HAP-1 (cell line): ENCODE results near the gene TACO1.

Experiments used
- DNase-seq, 2 experiments: peaks; one replicate each; pipeline ENCODE4 v3.0.0-alpha.2; 2016 to 2020; ENCODE audit warnings: low spot score in 2 of 2
- H3K27me3 ChIP-seq: fragments of 250-450 bp; sonication (Bioruptor Pico); 2 replicates; pipeline ENCODE4 v1.5.1; 2020; ENCODE audit warnings: low read depth, mild to moderate bottlenecking, moderate library complexity
- H3K36me3 ChIP-seq: fragments of 250-450 bp; sonication (Bioruptor Pico); replicated peaks from 2 replicates; pipeline ENCODE4 v1.5.1; 2020; ENCODE audit warnings: mild to moderate bottlenecking
- H3K4me1 ChIP-seq: fragments of 250-450 bp; sonication (Bioruptor Pico); 2 replicates; pipeline ENCODE4 v1.5.1; 2020; ENCODE audit warnings: mild to moderate bottlenecking
- H3K4me3 ChIP-seq: fragments of 250-450 bp; sonication (Bioruptor Pico); 2 replicates; pipeline ENCODE4 v1.5.1; 2020; ENCODE audit warnings: mild to moderate bottlenecking, moderate library complexity
- H3K9me3 ChIP-seq: fragments of 250-450 bp; sonication (Bioruptor Pico); 2 replicates; pipeline ENCODE4 v1.5.1; 2020; ENCODE audit warnings: mild to moderate bottlenecking, moderate library complexity
- in situ Hi-C: fragments of 300-500 bp; cut with MboI; formaldehyde crosslinking; loops from 3 replicates; pipeline ENCODE4 v1.14.3; 2020; ENCODE audit warnings: low sequenced_read_pairs, inconsistent platforms, mixed read lengths

TACO1 gene

DNA sequence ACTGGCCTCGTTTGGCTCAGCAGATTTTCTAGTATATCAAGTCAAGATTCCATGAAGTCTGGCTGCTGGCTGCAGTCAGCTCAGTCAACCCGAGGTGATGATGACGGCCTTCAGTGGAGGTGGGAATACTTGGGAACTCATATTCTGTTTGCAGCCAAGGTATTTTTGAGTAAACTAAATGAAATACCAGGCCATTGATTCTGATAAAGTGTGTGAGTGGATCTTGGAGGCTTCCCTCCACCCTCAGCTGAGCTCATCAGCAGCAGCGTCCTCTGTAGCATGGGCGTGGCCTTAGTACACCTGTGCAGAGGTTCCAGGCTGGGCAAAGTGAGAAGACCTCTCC is 22.0 kb upstream of the TACO1 start:
- in situ Hi-C loops = no loop called here
- Histone ChIP-seq H3K4me1 (no peaks in the 10 kb centered on the region), H3K36me3 (peaks cover 31% of the 10 kb centered on the region), H3K27me3 (no peaks in the 10 kb centered on the region), H3K9me3 (no peaks in the 10 kb centered on the region), H3K4me3 (no peak overlapping the region)
- no peak for DNase-seq

DNA sequence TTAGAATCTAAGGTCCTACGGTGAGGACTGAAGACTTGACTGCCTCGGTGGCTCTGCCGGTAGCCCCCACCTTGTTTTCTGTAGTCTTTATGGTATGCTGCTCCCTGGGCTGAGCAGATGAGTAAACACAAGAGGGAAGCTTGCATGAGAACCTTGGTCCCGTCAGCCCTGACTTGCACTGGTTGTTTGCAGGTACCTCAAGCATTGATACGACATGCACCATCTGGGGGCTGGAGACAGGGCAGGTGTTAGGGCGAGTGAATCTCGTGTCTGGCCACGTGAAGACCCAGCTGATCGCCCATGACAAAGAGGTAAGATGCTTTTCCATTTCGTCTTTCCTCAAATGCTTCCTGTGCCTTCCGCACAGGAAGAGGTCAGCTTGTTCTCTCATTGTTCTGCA is 21.1 kb upstream of the TACO1 start:
- in situ Hi-C loops = no loop called here
- peaks cover 37% of the 10 kb centered on the region for H3K36me3 ChIP-seq

GRCh38 chr17:63587770-63588169 is 12.9 kb upstream of the TACO1 start:
- Histone ChIP-seq H3K36me3 (peaks cover 73% of the 10 kb centered on the region), H3K9me3 (no peaks in the 10 kb centered on the region), H3K27me3 (no peaks in the 10 kb centered on the region), H3K4me3 (no peak overlapping the region), H3K4me1 (no peaks in the 10 kb centered on the region)
- no peak for DNase-seq
- in situ Hi-C loops = no loop called here

More for the DNA sequence above, 21.1 kb upstream of the TACO1 start:
- H3K27me3 ChIP-seq = no peaks in the 10 kb centered on the region
- H3K9me3 ChIP-seq = no peaks in the 10 kb centered on the region
- H3K4me3 ChIP-seq = no peak overlapping the region
- H3K4me1 ChIP-seq = no peaks in the 10 kb centered on the region
- peak in 1 of 2 experiments; percentile 21 for DNase-seq

- Histone ChIP-seq H3K27me3 (no peaks in the 10 kb centered on the region), H3K4me3 (no peak overlapping the region), H3K4me1 (no peaks in the 10 kb centered on the region), H3K36me3 (peaks cover 63% of the 10 kb centered on the region), H3K9me3 (no peaks in the 10 kb centered on the region)
- no peak for DNase-seq
- in situ Hi-C loops = no loop called here
Observed at GRCh38 chr17:63588797-63589196, 11.9 kb upstream of the TACO1 start.

GRCh38 chr17:63589646-63590045 is 11.0 kb upstream of the TACO1 start:
- in situ Hi-C loops = no loop called here
- Histone ChIP-seq H3K9me3 (no peaks in the 10 kb centered on the region), H3K4me1 (no peaks in the 10 kb centered on the region), H3K27me3 (no peaks in the 10 kb centered on the region), H3K4me3 (no peak overlapping the region), H3K36me3 (peaks cover 57% of the 10 kb centered on the region)
- no peak for DNase-seq

- Histone ChIP-seq H3K4me3 (no peak overlapping the region), H3K36me3 (peaks cover 36% of the 10 kb centered on the region), H3K4me1 (no peaks in the 10 kb centered on the region), H3K9me3 (no peaks in the 10 kb centered on the region), H3K27me3 (no peaks in the 10 kb centered on the region)
- in situ Hi-C loops = no loop called here
- no peak for DNase-seq
Observed at GRCh38 chr17:63592797-63593196, 7.9 kb upstream of the TACO1 start.

- no peaks in the 10 kb centered on the region for H3K27me3 ChIP-seq
- no peaks in the 10 kb centered on the region for H3K9me3 ChIP-seq
- in situ Hi-C loops = no loop called here
- H3K4me3 ChIP-seq = no peak overlapping the region
- peaks cover 2% of the 10 kb centered on the region for H3K4me1 ChIP-seq
- no peak for DNase-seq
- H3K36me3 ChIP-seq = peaks cover 16% of the 10 kb centered on the region
Observed at GRCh38 chr17:63595132-63595531, 5.6 kb upstream of the TACO1 start.

DNA sequence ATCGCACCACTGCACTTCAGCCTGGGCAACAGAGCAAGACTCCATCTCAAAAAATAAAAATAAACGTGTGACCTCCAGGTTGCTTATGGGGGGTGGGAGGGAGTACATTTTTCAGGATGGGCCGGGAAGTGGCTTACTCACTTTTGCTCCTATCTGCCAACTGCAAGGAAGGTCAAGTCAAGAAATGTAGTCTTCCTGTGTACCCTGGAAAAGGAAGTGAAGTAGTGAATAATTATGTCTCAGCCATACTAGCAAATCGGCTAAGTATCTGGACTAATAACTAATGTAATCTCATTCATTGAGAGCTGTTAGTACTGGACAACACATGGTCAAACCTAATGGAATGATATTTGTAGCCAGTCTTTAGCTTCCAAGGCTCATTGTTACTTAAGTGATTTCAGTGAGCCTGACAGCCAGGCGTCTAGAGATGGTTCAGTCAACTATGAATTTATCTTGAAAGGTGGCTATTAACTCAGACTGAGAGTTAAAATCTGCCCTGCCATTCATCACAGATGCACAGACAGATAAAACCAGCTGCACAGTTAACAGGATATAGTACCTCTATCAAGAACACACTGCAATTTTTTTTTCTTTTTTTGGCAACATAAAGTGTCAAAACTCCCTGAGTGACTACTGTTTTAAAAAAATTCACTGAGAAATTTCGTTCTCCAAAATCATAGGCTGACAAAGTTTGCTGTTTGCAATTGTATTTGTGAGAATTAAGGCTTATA is 3.7 kb upstream of the TACO1 start:
- in situ Hi-C loops = no loop called here
- peaks cover 3% of the 10 kb centered on the region; the same call in 1 of the 2 replicates for H3K36me3 ChIP-seq
- DNase-seq = no peak
- H3K4me1 ChIP-seq = peaks cover 6% of the 10 kb centered on the region
- H3K27me3 ChIP-seq = no peaks in the 10 kb centered on the region
- H3K4me3 ChIP-seq = no peak overlapping the region
- no peaks in the 10 kb centered on the region for H3K9me3 ChIP-seq

- peaks cover 6% of the 10 kb centered on the region for H3K4me1 ChIP-seq
- no peak overlapping the region for H3K4me3 ChIP-seq
- no peaks in the 10 kb centered on the region for H3K27me3 ChIP-seq
- no peak for DNase-seq
- H3K9me3 ChIP-seq = no peaks in the 10 kb centered on the region
- peaks cover 7% of the 10 kb centered on the region; the same call in 1 of the 2 replicates for H3K36me3 ChIP-seq
- in situ Hi-C loops = no loop called here
Observed at GRCh38 chr17:63598281-63598680, 2.4 kb upstream of the TACO1 start.

GRCh38 chr17:63601439-63602371 is 1.0 kb downstream of the TACO1 start:
- peaks cover 37% of the 10 kb centered on the region for H3K36me3 ChIP-seq
- peaks cover 6% of the 10 kb centered on the region for H3K4me1 ChIP-seq
- H3K27me3 ChIP-seq = no peaks in the 10 kb centered on the region
- DNase-seq = no peak
- H3K9me3 ChIP-seq = no peaks in the 10 kb centered on the region
- in situ Hi-C loops = no loop called here
- H3K4me3 ChIP-seq = peak overlapping the region; percentile 95

GRCh38 chr17:63609816-63610573 is 9.3 kb downstream of the TACO1 start:
- Histone ChIP-seq H3K4me3 (no peak overlapping the region), H3K36me3 (peaks cover 41% of the 10 kb centered on the region), H3K9me3 (no peaks in the 10 kb centered on the region), H3K27me3 (no peaks in the 10 kb centered on the region), H3K4me1 (no peaks in the 10 kb centered on the region)
- DNase-seq = no peak
- in situ Hi-C loops = loop anchor here (5.0 kb wide), 1 partner anchor 188 kb away; no protein-coding TSS in a partner anchor

DNA sequence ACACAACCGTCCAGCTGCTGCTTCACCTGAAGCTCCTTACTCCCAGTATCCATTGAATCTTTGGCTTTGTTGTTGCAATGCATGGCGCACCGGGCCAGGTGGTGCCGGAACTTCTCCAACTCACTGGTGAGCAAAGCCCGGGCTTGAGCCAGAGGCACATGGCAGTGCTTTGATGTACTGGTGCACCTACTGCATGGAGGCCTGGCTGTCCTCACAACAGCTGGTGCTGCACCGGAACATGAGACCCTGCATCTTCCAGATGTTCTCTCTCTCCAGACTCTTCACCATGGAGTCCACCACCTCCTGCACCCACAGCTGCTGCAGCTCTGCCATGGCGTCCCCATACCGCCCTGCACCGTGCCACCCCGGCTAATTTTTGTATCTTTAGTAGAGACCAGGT is 10.2 kb downstream of the TACO1 start:
- DNase-seq = no peak

DNA sequence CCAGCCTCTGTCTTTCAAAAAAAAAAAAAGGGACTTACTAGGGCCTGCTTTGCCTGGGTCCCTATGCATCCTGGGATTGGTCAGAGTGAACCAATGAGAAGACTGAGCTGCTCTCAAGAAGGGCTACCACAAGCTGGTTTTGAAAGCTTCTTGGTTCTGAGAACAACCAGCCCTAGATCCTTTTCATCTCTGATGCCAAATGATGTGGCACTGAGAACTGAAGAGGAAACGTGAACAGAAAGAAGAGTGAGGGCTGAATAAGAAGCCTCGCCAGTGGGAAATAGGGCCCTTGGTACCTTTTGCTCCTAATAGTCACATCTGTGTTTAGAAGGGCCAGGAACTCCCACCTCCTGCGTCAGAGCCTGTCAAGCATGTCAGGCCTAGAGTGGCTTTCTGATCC is 10.7 kb downstream of the TACO1 start:
- H3K9me3 ChIP-seq = no peaks in the 10 kb centered on the region
- DNase-seq = no peak
- no peaks in the 10 kb centered on the region for H3K27me3 ChIP-seq
- peaks cover 28% of the 10 kb centered on the region for H3K36me3 ChIP-seq
- H3K4me1 ChIP-seq = no peaks in the 10 kb centered on the region
- in situ Hi-C loops = loop anchor here (5.0 kb wide), 1 partner anchor 189 kb away; no protein-coding TSS in a partner anchor
- no peak overlapping the region for H3K4me3 ChIP-seq

More for the DNA sequence above, 10.2 kb downstream of the TACO1 start:
- H3K4me3 ChIP-seq = no peak overlapping the region
- no peaks in the 10 kb centered on the region for H3K4me1 ChIP-seq
- no peaks in the 10 kb centered on the region for H3K9me3 ChIP-seq
- no peaks in the 10 kb centered on the region for H3K27me3 ChIP-seq
- H3K36me3 ChIP-seq = peaks cover 33% of the 10 kb centered on the region
- in situ Hi-C loops = loop anchor here (5.0 kb wide), 1 partner anchor 189 kb away; no protein-coding TSS in a partner anchor
